IMR-90 (cell line): ENCODE results near the gene ZNF273. TPM values are rescaled to one million over a fixed set of nuclear protein-coding genes. Genes with fewer than 3 reads are reported as not detected.

Source experiments
- ATAC-seq: fragments of 200-7000 bp; cut with Tn5 transposase; 2 replicates; pipeline ENCODE4 v1.9.1; 2020; ENCODE audit warnings: low read depth, mild to moderate bottlenecking, moderate library complexity
- BruUV-seq: library from RNA; stranded (reverse); fragments of 400-500 nt; replicated peaks from 2 replicates; lab custom pipeline; 2021; lab: Mats Ljungman, UMichigan
- CTCF ChIA-PET: fragments of 300-600 bp; formaldehyde crosslinking; extraction: SDS; loops from one replicate; lab custom pipeline; 2021; ENCODE audit warnings: antibody characterized with exemption; lab: Yijun Ruan, JAX
- POLR2A ChIA-PET: fragments of 300-600 bp; sonication (Branson Sonifier 250); formaldehyde crosslinking; loops from one replicate; lab custom pipeline; 2022; ENCODE audit warnings: antibody characterized with exemption; ENCODE audit not compliant: unreplicated experiment; lab: Charles Lee
- DNase-seq: peaks from one replicate; pipeline ENCODE4 v3.0.0; 2013
- H2AFZ ChIP-seq: replicated peaks from 2 replicates; pipeline ENCODE3; 2013; ENCODE audit warnings: low read length, mild to moderate bottlenecking; ENCODE audit not compliant: poor library complexity
- H2AK5ac ChIP-seq: 2 replicates; pipeline ENCODE4 v1.6.1; 2013; ENCODE audit warnings: low read depth, low read length, inconsistent platforms
- H2AK9ac ChIP-seq: replicated peaks from 2 replicates; pipeline ENCODE3; 2013; ENCODE audit warnings: mild to moderate bottlenecking, low read depth, low read length, moderate library complexity; ENCODE audit not compliant: poor library complexity
- H2BK120ac ChIP-seq: 2 replicates; pipeline ENCODE4 v1.6.1; 2013; ENCODE audit warnings: low read depth, low read length, inconsistent platforms
- H2BK15ac ChIP-seq: 3 replicates; pipeline ENCODE4 v1.6.1; 2013; ENCODE audit warnings: low read depth, low read length, inconsistent platforms
- H2BK20ac ChIP-seq: 2 replicates; pipeline ENCODE4 v1.6.1; 2013; ENCODE audit warnings: low read depth, mild to moderate bottlenecking, inconsistent platforms, low read length, moderate library complexity
- H2BK5ac ChIP-seq: 2 replicates; pipeline ENCODE4 v1.6.1; 2013; ENCODE audit warnings: mild to moderate bottlenecking, low read depth, low read length, inconsistent platforms; ENCODE audit not compliant: poor library complexity, severe bottlenecking
- H3K14ac ChIP-seq: replicated peaks from 2 replicates; pipeline ENCODE4 v1.6.1; 2013; ENCODE audit warnings: low read depth, low read length, inconsistent platforms
- H3K18ac ChIP-seq: 2 replicates; pipeline ENCODE4 v1.6.1; 2013; ENCODE audit warnings: low read depth, low read length, control low read depth
- H3K23ac ChIP-seq: 2 replicates; pipeline ENCODE4 v1.6.1; 2013; ENCODE audit warnings: low read depth, low read length, inconsistent platforms
- H3K27ac ChIP-seq: 2 replicates; pipeline ENCODE4 v1.5.1; 2013; ENCODE audit warnings: mild to moderate bottlenecking, control low read depth, low read length; ENCODE audit not compliant: insufficient read depth
- H3K27me3 ChIP-seq: 2 replicates; pipeline ENCODE4 v1.6.1; 2013; ENCODE audit warnings: low read length; ENCODE audit not compliant: control insufficient read depth, insufficient read depth
- H3K36me3 ChIP-seq: 2 replicates; pipeline ENCODE4 v1.6.1; 2013; ENCODE audit warnings: low read length, mixed read lengths; ENCODE audit not compliant: control insufficient read depth, insufficient read depth
- H3K4ac ChIP-seq: 2 replicates; pipeline ENCODE4 v1.6.1; 2013; ENCODE audit warnings: low read depth, low read length, inconsistent platforms
- H3K4me1 ChIP-seq: 2 replicates; pipeline ENCODE4 v1.6.1; 2013; ENCODE audit warnings: low read length, mixed read lengths; ENCODE audit not compliant: control insufficient read depth, insufficient read depth
- H3K4me2 ChIP-seq: 2 replicates; pipeline ENCODE4 v1.6.1; 2013; ENCODE audit warnings: low read depth, mild to moderate bottlenecking, control low read depth, low read length, moderate library complexity
- H3K4me3 ChIP-seq: 2 replicates; pipeline ENCODE4 v1.5.1; 2013; ENCODE audit warnings: low read depth, mild to moderate bottlenecking, control low read depth, low read length, moderate library complexity; ENCODE audit not compliant: insufficient read depth
- H3K56ac ChIP-seq: 2 replicates; pipeline ENCODE4 v1.6.1; 2013; ENCODE audit warnings: low read length, inconsistent platforms; ENCODE audit not compliant: insufficient read depth; ENCODE audit errors: extremely low read depth
- H3K79me1 ChIP-seq, 2 experiments: 2 replicates each; pipeline ENCODE4 v1.6.1; 2013; ENCODE audit warnings: low read length in 2 of 2, inconsistent platforms in 1 of 2, low read depth in 1 of 2
- H3K9ac ChIP-seq: 2 replicates; pipeline ENCODE4 v1.6.1; 2013; ENCODE audit warnings: low read depth, low read length, control low read depth
- H3K9me1 ChIP-seq: 2 replicates; pipeline ENCODE4 v1.6.1; 2013; ENCODE audit warnings: low read length, inconsistent platforms; ENCODE audit not compliant: insufficient read depth
- H3K9me3 ChIP-seq: 2 replicates; pipeline ENCODE4 v1.6.1; 2013; ENCODE audit warnings: low read length; ENCODE audit not compliant: control insufficient read depth, insufficient read depth
- H4K20me1 ChIP-seq: 2 replicates; pipeline ENCODE4 v1.6.1; 2013; ENCODE audit warnings: low read length, inconsistent platforms; ENCODE audit not compliant: insufficient read depth
- H4K5ac ChIP-seq: 2 replicates; pipeline ENCODE4 v1.6.1; 2013; ENCODE audit warnings: mild to moderate bottlenecking, low read depth, low read length, control low read depth
- H4K8ac ChIP-seq, 2 experiments: 2 replicates each; pipeline ENCODE4 v1.6.1; 2013; ENCODE audit warnings: low read depth in 2 of 2, low read length in 2 of 2, control low read depth in 1 of 2, inconsistent platforms in 1 of 2
- H4K91ac ChIP-seq: 2 replicates; pipeline ENCODE4 v1.6.1; 2013; ENCODE audit warnings: low read depth, low read length, inconsistent platforms; ENCODE audit not compliant: insufficient read depth
- BHLHE40 ChIP-seq: fragments of 150-350 bp; IDR thresholded peaks from 2 replicates; pipeline ENCODE4 v1.6.1; 2016; ENCODE audit warnings: mild to moderate bottlenecking, low read depth, low read length
- CEBPB ChIP-seq: IDR thresholded peaks from 2 replicates; pipeline ENCODE4 v1.6.1; 2012; ENCODE audit warnings: low read depth, low read length, improper control_type of control experiment
- CHD1 ChIP-seq: IDR thresholded peaks from 2 replicates; pipeline ENCODE4 v1.6.1; 2012; ENCODE audit warnings: low read depth, low read length, improper control_type of control experiment
- CTCF ChIP-seq: conservative IDR thresholded peaks from 2 replicates; pipeline ENCODE4 v1.5.1; 2012; ENCODE audit warnings: mild to moderate bottlenecking, low read depth, low read length, improper control_type of control experiment
- ELK1 ChIP-seq: fragments of 150-350 bp; IDR thresholded peaks from 2 replicates; pipeline ENCODE4 v1.6.1; 2016; ENCODE audit warnings: low read depth, mild to moderate bottlenecking, low read length, moderate library complexity, borderline replicate concordance
- FOS ChIP-seq: fragments of 150-350 bp; IDR thresholded peaks from 2 replicates; pipeline ENCODE4 v1.6.1; 2016; ENCODE audit warnings: low read depth, low read length
- MAFK ChIP-seq: IDR thresholded peaks from 2 replicates; pipeline ENCODE4 v1.6.1; 2012; ENCODE audit warnings: low read depth, low read length, improper control_type of control experiment
- MXI1 ChIP-seq: IDR thresholded peaks from 2 replicates; pipeline ENCODE4 v1.6.1; 2012; ENCODE audit warnings: low read depth, mild to moderate bottlenecking, low read length, moderate library complexity, borderline replicate concordance
- NFE2L2 ChIP-seq: fragments of 150-350 bp; IDR thresholded peaks from 2 replicates; pipeline ENCODE4 v1.6.1; 2016; ENCODE audit warnings: low read depth, mild to moderate bottlenecking, low read length
- POLR2A ChIP-seq: IDR thresholded peaks from 2 replicates; pipeline ENCODE4 v1.6.1; 2012; ENCODE audit warnings: mild to moderate bottlenecking, low read depth, low read length
- RAD21 ChIP-seq: IDR thresholded peaks from 2 replicates; pipeline ENCODE4 v1.6.1; 2012; ENCODE audit warnings: low read length, improper control_type of control experiment
- RCOR1 ChIP-seq: IDR thresholded peaks from 2 replicates; pipeline ENCODE4 v1.6.1; 2012; ENCODE audit warnings: mild to moderate bottlenecking, low read length, improper control_type of control experiment; ENCODE audit not compliant: insufficient replicate concordance
- RFX5 ChIP-seq: IDR thresholded peaks from 2 replicates; pipeline ENCODE4 v1.8.0; 2012; ENCODE audit warnings: low read depth, mild to moderate bottlenecking, low read length, moderate library complexity
- USF2 ChIP-seq: fragments of 150-350 bp; IDR thresholded peaks from 2 replicates; pipeline ENCODE4 v1.6.1; 2017; ENCODE audit warnings: mild to moderate bottlenecking, antibody characterized with exemption, low read length, low read depth
- WGBS, 2 experiments: methylation state at CpG; one replicate each; pipeline versions ENCODE4 v1.1.5 to v1.1.7; 2013; ENCODE audit warnings: missing lambda C conversion rate in 2 of 2; ENCODE audit not compliant: insufficient read length in 1 of 2; ENCODE audit errors: extremely low coverage in 2 of 2; 5-methylcytosine and 5-hydroxymethylcytosine counted together
- dilution Hi-C: fragments of 300-500 bp; cut with HindIII; formaldehyde crosslinking; loops from one replicate; pipeline ENCODE4 v1.14.3; 2018; ENCODE audit warnings: low sequenced_read_pairs; ENCODE audit not compliant: unreplicated experiment
- in situ Hi-C: fragments of 300-500 bp; cut with MboI; formaldehyde crosslinking; loops from 3 replicates; pipeline ENCODE4 v1.14.3; 2019; ENCODE audit warnings: low sequenced_read_pairs, inconsistent platforms, mixed read lengths
- intact Hi-C: fragments of 100-400 bp; cut with micrococcal nuclease; formaldehyde crosslinking; loops from 2 replicates; pipeline ENCODE4 v1.10.0; 2022
- polyA plus RNA-seq, 3 experiments: library from polyadenylated mRNA; depleted of rRNA; stranded (reverse); fragments of >200 nt; gene quantifications; 2 replicates each; pipeline ENCODE4 v1.2.3, GENCODE V29; 2012; ENCODE audit warnings: low replicate concordance in 1 of 3
- total RNA-seq: library from RNA; depleted of rRNA; stranded (reverse); fragments of >200 nt; gene quantifications from 2 replicates; pipeline ENCODE4 v1.2.3, GENCODE V29; 2012

The ZNF273 gene
- total and polyA plus RNA-seq, 2 of the 4 experiments (the other 2 are of a cell fraction) = 1.5 to 2.7 TPM

GRCh38 chr7:64888561-64888900 is 14.5 kb upstream of the ZNF273 start:
- Histone ChIP-seq H2BK120ac (no peak overlapping the region), H3K56ac (no peak overlapping the region), H2AK9ac (no peak overlapping the region), H3K4me1 (no peaks in the 10 kb centered on the region; the same call in 1 of the 2 replicates), H2BK5ac (no peak overlapping the region), H3K14ac (no peak overlapping the region), H2AFZ (peak overlapping the region; percentile 91), H3K27ac (no peak overlapping the region), H3K79me1 (no peaks in the 10 kb centered on the region), H3K9me1 (no peaks in the 10 kb centered on the region), H4K20me1 (no peaks in the 10 kb centered on the region), H4K8ac (no peak overlapping the region), H4K5ac (no peak overlapping the region), H3K18ac (no peak overlapping the region), H3K4me3 (peak overlapping the region; percentile 43), H3K27me3 (peaks cover 56% of the 10 kb centered on the region), H3K4me2 (peak overlapping the region; percentile 61), H4K91ac (no peak overlapping the region), H2BK20ac (no peak overlapping the region), H3K23ac (no peak overlapping the region), H2AK5ac (no peak overlapping the region), H3K9me3 (peaks cover 3% of the 10 kb centered on the region; the same call in 1 of the 2 replicates), H3K9ac (no peak overlapping the region), H3K4ac (no peak overlapping the region), H3K36me3 (no peaks in the 10 kb centered on the region), H2BK15ac (no peak overlapping the region)
- 3% methylated on average over 13 of the region's 17 CpGs; no CpG with 5 or more reads in 1 of the 2 experiments for WGBS, 2 experiments
- ATAC-seq (peak; percentile 47; the same call in 1 of the 2 replicates), DNase-seq (no peak)
- dilution Hi-C loops = no loop called here
- CTCF ChIA-PET = no interaction called here
- POLR2A ChIA-PET = no interaction called here
- no peak for TF ChIP-seq CHD1
- no peak for TF ChIP-seq RCOR1
- no peak for TF ChIP-seq POLR2A
- TF ChIP-seq BHLHE40 = no peak
- TF ChIP-seq ELK1 = no peak
- no peak for TF ChIP-seq MAFK
- no peak for TF ChIP-seq CTCF
- no peak for TF ChIP-seq CEBPB
- no peak for TF ChIP-seq RAD21
- TF ChIP-seq RFX5 = no peak
- no peak for TF ChIP-seq MXI1
- no peak for TF ChIP-seq NFE2L2
- TF ChIP-seq USF2 = no peak
- no peak for TF ChIP-seq FOS
- BruUV-seq = no TSS peak
- in situ Hi-C loops = no loop called here
- intact Hi-C loops = no loop called here
